IPS-NIHi7 (cell line): ENCODE measurements around the gene LRRFIP2.
"Not testable (repeated sequence)": the region's sequence is repeated elsewhere in the genome, so short reads cannot be mapped to it uniquely, and the experiment has no call there.

Experiments
- DNase-seq: peaks from one replicate; pipeline ENCODE4 v3.0.0; 2012; ENCODE audit warnings: mixed read lengths; ENCODE audit errors: extremely low spot score

LRRFIP2 gene

GRCh38 chr3:37071921-37072320 is 102.5 kb downstream of the LRRFIP2 start:
- DNase-seq: no peak

- DNase-seq: no peak
These were observed 106.4 kb downstream of the LRRFIP2 start for GRCh38 chr3:37068031-37068430.

GRCh38 chr3:37067577-37067976 is 106.8 kb downstream of the LRRFIP2 start:
- no peak for DNase-seq

- DNase-seq: no peak
These were observed 109.6 kb downstream of the LRRFIP2 start for GRCh38 chr3:37064747-37065146.

- DNase-seq: no peak
These were observed 116.3 kb downstream of the LRRFIP2 start for GRCh38 chr3:37058117-37058516.

- DNase-seq: no peak
These were observed 117.6 kb downstream of the LRRFIP2 start for GRCh38 chr3:37056826-37057225.

GRCh38 chr3:37055077-37055476 is 119.3 kb downstream of the LRRFIP2 start:
- DNase-seq: not testable (repeated sequence)

GRCh38 chr3:37054370-37054769 is 120.0 kb downstream of the LRRFIP2 start:
- DNase-seq: no peak

- DNase-seq: no peak
These were observed 120.6 kb downstream of the LRRFIP2 start for GRCh38 chr3:37053753-37054152.

GRCh38 chr3:37053337-37053736 is 121.0 kb downstream of the LRRFIP2 start:
- DNase-seq: no peak

GRCh38 chr3:37052860-37053259 is 121.5 kb downstream of the LRRFIP2 start:
- no peak for DNase-seq

- DNase-seq: no peak
These were observed 124.1 kb downstream of the LRRFIP2 start for GRCh38 chr3:37050282-37050681.

GRCh38 chr3:37042712-37043111 is 131.7 kb downstream of the LRRFIP2 start:
- not testable (repeated sequence) for DNase-seq

- DNase-seq: no peak
These were observed 132.7 kb downstream of the LRRFIP2 start for GRCh38 chr3:37041546-37042195.

- DNase-seq: no peak
These were observed 134.2 kb downstream of the LRRFIP2 start for GRCh38 chr3:37040231-37040630.

GRCh38 chr3:37039161-37039846 is 135.1 kb downstream of the LRRFIP2 start:
- no peak for DNase-seq

GRCh38 chr3:37037352-37037751 is 137.0 kb downstream of the LRRFIP2 start:
- no peak for DNase-seq

- DNase-seq: no peak
These were observed 141.4 kb downstream of the LRRFIP2 start for GRCh38 chr3:37032961-37033360.

- DNase-seq: no peak
These were observed 143.2 kb downstream of the LRRFIP2 start for GRCh38 chr3:37031096-37031682.

GRCh38 chr3:37030588-37030987 is 143.8 kb downstream of the LRRFIP2 start:
- DNase-seq: no peak

GRCh38 chr3:37029516-37030163 is 144.7 kb downstream of the LRRFIP2 start:
- DNase-seq: no peak

GRCh38 chr3:37029111-37029510 is 145.3 kb downstream of the LRRFIP2 start:
- DNase-seq: no peak

GRCh38 chr3:37028329-37028728 is 146.1 kb downstream of the LRRFIP2 start:
- no peak for DNase-seq
